ENCODE data around the gene FBXO10. TPM values are rescaled to one million over a fixed set of nuclear protein-coding genes. Genes with fewer than 3 reads are reported as not detected.
"Not testable (repeated sequence)": the region's sequence is repeated elsewhere in the genome, so short reads cannot be mapped to it uniquely, and the experiment has no call there.

The FBXO10 gene
- polyA plus RNA-seq, 10 donors, result 22.8 to 39.8 (median 32.9) TPM

DNA sequence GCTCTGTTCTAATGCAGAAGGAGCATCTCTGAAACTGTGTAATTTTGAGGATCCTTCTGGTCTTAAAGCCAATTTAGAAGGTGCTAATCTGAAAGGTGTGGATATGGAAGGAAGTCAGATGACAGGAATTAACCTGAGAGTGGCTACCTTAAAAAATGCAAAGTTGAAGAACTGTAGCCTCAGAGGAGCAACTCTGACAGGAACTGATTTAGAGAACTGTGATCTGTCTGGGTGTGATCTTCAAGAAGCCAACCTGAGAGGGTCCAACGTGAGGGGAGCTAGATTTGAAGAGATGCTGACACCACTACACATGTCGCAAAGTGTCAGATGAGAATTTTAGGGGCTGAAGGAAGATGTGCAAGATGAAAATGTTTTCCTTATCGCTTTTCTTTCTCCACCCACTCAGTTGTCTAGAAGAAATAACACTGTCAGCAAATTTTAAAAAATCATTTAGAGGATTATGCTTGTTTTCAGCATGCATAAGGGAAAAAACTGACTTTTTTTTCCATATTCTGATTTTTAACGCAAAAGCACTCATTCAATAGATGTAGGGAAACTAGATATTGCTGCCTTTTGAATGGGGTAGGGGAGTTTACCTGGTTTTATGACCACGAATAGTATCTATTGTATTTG is 98.1 kb downstream of the FBXO10 start:
- not testable (repeated sequence) for DNase-seq

DNA sequence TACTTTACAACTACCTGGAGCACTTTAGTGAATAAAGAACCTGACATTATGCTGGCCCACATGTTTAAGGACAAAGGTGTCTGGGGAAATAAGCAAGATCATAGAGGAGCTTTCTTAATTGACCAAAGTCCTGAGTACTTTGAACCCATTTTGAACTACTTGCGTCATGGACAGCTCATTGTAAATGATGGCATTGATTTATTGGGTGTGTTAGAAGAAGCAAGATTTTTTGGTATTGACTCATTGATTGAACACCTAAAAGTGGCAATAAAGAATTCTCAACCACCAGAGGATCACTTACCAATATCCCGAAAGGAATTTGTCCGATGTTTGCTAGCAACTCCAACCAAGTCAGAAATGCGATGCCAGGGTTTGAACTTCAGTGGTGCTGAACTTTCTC is 98.7 kb downstream of the FBXO10 start:
- not testable (repeated sequence) for DNase-seq

DNA sequence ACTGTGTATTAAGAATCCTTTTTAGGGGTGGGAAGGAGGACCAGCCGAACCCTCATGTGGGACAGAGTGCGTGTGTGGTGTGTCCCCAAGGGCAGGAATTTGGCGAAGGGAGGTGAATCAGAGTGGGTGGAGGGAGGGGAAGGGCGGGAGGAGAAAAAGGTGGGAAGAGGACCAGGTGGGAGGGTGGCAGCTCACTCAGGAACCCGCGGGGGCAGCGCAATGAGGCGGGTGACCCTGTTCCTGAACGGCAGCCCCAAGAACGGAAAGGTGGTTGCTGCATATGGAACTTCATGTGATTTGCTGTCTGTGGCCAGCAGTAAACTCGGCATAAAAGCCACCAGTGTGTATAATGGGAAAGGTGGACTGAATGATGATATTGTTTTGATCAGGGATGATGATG is 99.2 kb downstream of the FBXO10 start:
- no peak for DNase-seq

DNA sequence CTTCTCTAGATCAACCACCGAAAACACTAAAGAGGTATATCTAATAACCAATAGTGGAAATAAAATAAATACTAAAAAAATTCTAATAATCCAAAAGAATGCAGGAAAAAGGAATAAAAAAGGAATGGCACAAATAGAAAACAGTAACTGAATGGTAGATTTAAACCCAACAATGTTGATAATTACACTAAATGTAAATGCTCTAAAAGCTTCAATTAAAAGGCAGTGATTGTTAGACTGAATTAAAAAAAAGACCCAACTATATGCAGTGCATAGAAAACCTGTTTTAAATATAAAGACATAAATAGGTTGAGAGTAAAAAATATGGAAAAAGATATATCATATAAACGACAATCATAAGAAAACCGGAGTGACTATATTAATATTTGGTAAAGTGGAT is 101.7 kb downstream of the FBXO10 start:
- DNase-seq, result no peak

DNA sequence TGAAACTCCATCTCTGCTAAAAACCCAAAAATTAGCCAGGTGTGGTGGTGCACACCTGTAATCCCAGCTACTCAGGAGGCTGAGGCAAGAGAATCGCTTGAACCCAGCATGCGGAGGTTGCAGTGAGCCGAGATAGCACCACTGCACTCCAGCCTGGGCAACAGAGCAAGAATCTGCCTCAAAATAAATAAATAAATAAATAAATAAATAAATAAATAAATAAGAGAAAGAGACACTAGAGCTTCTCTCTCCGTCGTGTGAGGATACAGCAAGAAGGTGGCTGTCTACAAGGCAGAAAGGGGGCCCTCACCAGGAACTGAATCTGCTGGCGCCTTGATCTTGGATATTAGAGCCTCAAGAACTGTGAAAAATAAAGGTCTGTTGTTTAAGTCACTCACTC is 102.2 kb downstream of the FBXO10 start:
- not testable (repeated sequence) for DNase-seq

DNA sequence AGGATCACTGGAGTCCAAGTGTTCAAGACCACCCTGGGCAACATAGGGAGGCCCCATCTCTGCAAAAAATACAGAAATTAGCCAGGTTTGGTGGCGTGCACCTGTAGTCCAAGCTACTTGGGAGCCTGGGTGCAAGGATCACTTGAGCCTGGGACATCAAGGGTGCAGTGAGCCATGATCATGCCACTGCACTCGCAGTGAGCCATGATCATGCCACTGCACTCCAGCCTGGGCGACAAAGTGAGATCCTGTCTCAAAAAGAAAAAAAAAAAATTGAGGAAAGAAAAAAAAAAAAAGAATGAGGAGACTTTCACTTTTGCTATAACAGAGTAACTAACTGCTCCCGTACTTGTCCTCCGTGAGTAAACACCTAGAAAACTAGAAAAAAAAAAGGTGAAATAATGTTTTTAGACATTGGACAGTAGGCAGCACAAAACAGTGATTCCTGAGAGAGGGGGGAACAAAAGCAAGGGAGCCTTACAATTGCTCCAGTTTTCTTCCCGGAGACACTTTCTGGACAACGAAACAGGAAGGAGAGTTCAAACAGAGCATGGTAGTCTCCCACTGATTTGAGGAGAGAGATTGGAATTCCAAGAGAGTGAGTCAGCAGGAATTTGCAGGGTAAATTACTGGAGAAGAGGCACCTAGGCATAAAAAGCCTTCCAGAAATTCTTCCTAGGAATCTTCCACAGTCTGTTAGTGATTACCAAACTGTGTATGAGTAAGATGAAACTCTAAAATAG is 104.1 kb downstream of the FBXO10 start:
- DNase-seq, result peak; percentile 31 to 94 (median 67)

DNA sequence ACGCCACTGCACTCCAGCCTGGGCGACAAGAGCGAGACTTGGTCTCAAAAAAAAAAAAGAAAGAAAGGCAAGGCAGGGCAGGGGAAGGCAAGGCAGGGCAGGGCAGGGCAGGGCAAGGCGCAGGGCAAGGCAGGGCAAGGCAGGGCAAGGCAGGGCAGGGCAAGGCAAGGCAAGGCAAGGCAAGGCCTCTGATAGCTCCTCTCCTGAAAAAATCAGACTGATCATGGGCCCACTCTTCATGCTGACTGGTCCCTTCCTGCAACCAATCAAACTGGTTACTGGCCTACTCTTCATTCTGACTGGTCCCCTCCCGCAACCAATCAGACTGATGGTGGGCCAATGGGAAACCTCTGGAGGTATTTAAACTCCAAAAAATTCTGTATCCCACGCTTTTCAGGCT is 107.6 kb downstream of the FBXO10 start:
- DNase-seq, result no peak

DNA sequence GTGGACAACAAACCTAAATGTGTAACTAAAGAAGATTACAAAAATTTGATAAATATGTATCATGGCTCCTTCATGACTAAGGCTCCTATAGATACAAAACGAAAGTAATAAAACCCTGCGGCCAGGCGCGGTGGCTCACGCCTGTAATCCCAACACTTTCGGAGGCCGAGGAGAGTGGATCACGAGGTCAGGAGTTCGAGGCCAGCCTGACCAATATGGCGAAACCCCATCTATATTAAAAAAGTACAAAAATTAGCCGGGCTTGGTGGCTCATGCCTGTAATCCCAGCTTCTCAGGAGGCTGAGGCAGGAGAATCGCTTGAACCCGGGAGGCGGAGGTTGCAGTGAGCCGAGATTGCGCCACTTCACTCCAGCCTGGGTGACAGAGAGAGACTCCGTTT is 108.7 kb downstream of the FBXO10 start:
- not testable (repeated sequence) for DNase-seq

DNA sequence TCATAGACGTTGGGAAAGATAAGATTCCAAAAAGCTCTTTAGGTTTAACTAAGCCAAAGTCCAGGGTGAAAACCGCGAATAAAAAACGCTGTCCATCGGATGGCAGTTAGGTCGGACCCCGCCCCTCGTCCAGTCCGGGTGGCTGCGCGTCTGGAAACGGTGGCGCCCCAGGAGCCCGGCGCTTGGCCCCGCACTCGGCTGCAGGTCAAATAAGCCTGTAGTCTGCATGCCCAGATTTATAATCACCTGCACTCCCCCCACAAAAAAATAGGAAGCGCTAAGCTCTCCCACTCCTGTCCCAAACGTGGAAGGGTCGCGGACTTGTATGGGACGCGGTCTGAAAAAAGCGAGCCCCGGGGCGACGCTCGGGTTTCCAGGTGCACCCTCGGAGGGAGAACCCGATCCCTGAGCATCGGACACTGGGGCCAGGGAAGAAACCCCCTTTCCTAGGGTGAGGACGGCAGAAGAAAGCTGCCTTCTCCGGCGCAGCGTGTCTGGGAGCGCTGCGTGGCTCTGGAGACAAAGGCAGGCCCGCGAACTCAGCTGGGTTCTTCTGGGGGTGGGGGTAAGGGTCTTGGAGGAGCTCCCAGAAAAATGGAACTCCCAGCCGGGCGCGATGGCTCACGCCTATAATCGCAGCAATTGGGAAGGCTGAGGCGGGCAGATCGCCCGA is 110.0 kb downstream of the FBXO10 start:
- peak; percentile 81 to 89 (median 82) for DNase-seq

DNA sequence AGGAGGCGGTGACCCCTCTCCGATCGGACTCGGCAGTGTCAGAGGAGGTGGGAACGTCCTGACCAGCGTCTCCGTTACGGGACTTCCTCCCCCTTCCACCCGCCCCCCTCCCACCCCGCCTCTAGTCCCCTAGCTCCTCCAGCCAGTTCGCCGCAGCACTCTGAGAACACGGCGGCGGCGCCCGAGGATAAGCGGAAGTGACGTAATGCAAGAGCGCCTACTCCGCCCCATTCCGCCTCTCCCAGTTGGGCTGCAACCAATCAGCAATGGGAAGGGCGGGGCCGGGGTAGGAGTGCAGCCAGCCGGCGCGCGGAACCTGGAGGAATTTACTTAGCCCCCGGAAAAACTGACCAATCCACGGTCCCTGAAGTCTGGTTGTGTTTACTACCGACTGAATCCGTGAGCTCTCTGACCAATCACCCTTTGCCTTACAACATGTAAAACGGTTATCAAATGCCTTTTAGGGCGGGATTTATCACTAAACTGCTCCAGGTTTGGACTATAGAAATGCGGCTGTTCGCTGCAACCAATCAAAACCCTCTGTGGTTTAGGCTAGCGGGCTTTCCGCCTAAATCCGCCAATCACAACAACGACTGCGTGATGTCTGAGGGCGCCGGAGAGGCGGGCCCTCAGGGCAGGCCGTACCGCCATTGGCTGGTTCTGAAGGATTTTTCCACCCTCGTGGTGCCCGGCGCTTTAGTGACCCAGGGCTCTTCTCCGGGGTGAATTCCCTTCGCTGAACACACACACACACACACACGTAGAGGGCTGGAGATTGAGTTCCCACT is 110.7 kb downstream of the FBXO10 start, which contains the start of gene ZBTB5:
TSS of gene ZBTB5 (minus strand) at position 202 of the 788 bp plus-strand sequence. CDS start 22,899 bp downstream, outside the sequence.
- peak; percentile 99 to 100 (median 100) for DNase-seq

DNA sequence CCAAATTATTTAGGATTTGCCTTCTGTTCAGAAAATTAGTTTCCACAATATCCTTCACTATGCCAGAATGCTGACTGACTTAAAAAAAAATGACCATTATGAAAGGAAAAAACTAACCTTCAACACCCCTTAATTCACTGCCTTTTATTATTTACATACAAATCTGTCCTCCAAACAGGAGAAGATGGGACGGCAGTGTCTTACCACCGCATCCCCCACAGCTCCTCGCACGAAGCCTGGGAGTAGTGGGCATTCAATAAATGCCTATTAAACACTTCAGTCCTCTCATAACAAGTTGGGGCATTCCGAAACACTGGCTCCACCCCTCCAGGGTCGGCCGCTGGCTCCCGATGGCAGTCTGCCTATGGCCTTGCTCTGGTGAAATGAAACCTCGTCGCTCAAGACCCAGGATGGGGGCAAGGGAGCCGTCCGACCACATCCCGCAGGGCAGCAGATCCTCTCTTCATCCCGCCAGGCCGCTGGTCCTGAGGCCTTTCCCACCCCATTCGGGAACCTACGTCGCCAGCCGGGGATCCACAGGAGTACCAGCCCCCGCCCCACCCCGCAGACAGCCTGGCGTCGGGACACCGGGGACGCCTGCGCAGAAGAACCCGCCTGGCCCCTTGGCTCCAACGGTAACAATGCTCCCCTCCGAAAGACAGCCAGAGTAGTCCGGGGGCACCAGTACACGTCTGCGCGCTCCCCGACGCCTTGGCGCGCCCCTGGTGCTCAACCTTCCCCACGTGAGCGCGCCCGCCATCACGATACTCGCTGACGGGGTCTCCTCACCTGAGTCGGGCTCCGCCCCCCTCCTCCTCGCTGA is 111.5 kb downstream of the FBXO10 start:
- peak; percentile 59 to 93 (median 77) for DNase-seq

DNA sequence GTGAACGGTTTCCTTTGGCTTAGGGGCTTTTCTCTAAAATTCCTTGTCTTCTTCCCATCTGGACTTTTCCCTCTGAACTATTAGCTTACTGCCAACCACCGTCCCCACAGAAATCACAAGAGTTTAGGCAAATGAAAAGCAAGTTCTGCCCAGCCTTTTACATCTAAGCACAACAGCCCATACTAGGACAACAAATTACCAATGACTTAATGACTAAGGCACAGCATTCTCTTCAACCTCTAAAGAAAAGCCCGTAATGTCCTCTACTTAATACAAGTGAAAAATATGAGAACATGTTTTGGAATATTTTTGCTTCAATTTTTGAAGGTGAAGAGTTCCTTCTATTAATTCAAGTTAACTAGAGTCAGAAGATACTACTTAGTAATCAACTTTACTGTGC is 112.2 kb downstream of the FBXO10 start:
- DNase-seq, result no peak

Other genes starting within 250 kb of the FBXO10 start
- gene GRHPR, start 153.7 kb downstream of the FBXO10 start, polyA plus RNA-seq (ENCODE audit: insufficient read length in 10 of 10), result 100 to 1,000 TPM in 7 of 10 donors, 10 to 100 TPM in 3; 88.9 to 123 (median 103) TPM
- gene ZBTB5, start 110.9 kb downstream of the FBXO10 start, polyA plus RNA-seq (ENCODE audit: insufficient read length in 10 of 10), result 10 to 100 TPM; 12.7 to 17.3 (median 15.9) TPM
- gene POLR1E, start 90.4 kb downstream of the FBXO10 start, polyA plus RNA-seq (ENCODE audit: insufficient read length in 10 of 10), result 10 to 100 TPM; 22.9 to 32.8 (median 28.3) TPM
- 100 to 1,000 TPM in 1 of 10 donors, 10 to 100 TPM in 9; 71.5 to 102 (median 76.2) TPM for gene TOMM5, start 16.2 kb upstream of the FBXO10 start, polyA plus RNA-seq (ENCODE audit: insufficient read length in 10 of 10)
- gene FRMPD1, start 74.6 kb upstream of the FBXO10 start, polyA plus RNA-seq (ENCODE audit: insufficient read length in 10 of 10), result 10 to 100 TPM in 4 of 10 donors, 1 to 10 TPM in 6; 6.1 to 14.4 (median 9.6) TPM
- 10 to 100 TPM in 4 of 10 donors, 1 to 10 TPM in 6; 6.3 to 15.4 (median 9.1) TPM for gene TRMT10B, start 177.4 kb upstream of the FBXO10 start, polyA plus RNA-seq (ENCODE audit: insufficient read length in 10 of 10)
- 10 to 100 TPM; 20.3 to 28.7 (median 23.1) TPM for gene EXOSC3, start 208.7 kb upstream of the FBXO10 start, polyA plus RNA-seq (ENCODE audit: insufficient read length in 10 of 10)
- gene DCAF10, start 224.4 kb upstream of the FBXO10 start, polyA plus RNA-seq (ENCODE audit: insufficient read length in 10 of 10), result 10 to 100 TPM; 18.5 to 32.2 (median 25.1) TPM

Data from muscle of back (tissue), 11 donors.